Ramos (cell line): ENCODE measurements around the gene MTR.

Experiments used
- in situ Hi-C: fragments of 300-500 bp; cut with MboI; formaldehyde crosslinking; loops from one replicate; pipeline ENCODE4 v1.14.3; 2022; ENCODE audit warnings: low sequenced_read_pairs; ENCODE audit not compliant: unreplicated experiment

MTR gene

DNA sequence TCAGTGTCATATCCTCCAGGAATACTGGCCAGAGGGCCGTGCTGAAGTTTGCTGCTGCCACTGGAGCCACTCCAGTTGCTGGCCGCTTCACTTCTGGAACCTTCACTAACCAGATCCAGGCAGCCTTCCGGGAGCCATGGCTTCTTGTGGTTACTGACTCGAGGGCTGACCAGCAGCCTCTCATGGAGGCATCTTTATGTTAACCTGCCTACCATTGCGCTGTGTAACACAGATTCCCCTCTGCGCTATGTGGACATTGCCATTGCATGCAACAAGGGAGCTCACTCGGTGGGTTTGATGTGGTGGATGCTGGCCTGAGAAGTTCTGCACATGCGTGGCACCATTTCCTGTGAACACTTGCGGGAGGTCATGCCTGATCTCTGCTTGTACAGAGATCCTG lies 24.8 kb downstream of the MTR start:
- in situ Hi-C loops: no loop called here

DNA sequence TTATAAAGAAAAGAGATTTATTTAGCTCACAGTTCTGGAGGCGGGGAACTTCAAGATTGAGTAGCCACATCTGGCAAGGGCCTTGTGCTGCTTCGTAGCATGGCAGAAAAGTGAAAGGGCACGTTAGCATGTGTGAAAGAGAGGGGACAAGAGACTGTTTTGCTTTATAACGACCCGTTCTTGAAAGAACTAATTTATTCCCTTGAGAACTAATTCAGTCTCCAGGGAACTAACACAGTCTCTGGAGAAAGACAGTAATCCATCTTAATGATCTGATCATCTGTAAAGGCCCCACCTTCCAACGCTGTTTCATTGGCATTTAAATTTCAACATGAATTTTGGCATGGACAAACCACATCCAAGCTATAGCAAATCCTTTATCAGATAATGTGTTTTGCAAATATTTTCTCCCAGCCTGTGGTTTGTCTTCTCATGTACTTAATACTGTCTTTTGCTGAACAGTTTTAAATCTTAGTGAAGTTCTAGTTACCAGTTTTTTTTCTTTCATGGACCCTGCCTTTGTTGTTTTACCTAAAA lies 26.1 kb downstream of the MTR start:
- in situ Hi-C loops: no loop called here

DNA sequence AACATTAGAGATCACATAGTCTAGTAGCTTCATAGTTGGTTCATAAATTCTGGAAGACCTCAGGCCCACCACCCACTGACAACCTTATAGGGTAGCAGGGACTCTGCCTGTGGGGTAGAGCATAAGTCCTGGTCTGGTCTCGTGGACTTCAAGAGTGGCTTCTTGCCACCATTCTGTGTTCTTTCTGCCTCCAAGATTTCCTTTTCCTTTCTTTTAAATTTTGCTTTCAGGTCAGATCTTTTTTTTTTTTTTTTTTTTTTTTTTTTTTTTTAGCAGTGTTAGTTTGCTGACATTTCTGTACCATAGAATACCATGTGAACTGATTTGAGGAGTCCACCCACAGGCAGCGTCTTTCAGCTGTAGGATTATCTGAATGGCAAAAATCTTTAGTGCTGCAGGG lies 28.5 kb downstream of the MTR start:
- in situ Hi-C loops: no loop called here

DNA sequence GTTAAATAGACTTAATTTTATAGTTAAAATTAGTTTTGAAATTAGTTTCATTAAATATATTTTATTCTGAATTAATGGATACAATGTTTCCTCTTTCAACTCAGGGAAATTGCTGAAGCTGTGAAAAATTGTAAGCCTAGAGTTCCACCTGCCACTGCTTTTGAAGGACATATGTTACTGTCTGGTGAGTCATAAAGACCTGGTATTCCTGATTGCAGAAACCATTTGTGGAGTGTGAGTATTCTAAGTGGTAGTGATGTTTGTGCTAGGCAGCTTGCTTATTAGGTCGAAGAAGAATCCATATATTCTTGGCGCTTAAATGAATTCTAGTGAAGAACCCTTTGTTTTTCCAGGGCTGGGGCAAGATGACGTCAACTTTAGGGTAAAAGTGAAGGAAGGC lies 34.0 kb downstream of the MTR start:
- in situ Hi-C loops: no loop called here

DNA sequence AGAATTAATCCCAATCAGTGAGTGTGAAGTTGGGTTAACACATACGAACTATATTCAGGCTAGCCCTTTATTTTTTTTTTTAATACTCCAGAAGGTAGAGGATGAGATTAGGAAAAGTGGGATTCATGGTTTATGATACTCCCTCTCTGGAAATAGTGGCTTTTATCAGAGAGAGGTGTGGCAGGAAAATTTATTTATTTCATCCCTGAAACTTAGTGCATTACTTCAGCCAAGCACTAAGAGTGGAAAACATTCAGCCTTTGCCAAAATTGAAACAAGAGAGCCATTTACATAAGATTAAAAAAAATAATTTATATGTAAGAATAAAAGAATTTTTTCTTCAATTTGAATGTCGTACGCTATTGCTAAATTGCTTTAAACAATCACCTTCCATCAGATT lies 35.0 kb downstream of the MTR start:
- in situ Hi-C loops: no loop called here

DNA sequence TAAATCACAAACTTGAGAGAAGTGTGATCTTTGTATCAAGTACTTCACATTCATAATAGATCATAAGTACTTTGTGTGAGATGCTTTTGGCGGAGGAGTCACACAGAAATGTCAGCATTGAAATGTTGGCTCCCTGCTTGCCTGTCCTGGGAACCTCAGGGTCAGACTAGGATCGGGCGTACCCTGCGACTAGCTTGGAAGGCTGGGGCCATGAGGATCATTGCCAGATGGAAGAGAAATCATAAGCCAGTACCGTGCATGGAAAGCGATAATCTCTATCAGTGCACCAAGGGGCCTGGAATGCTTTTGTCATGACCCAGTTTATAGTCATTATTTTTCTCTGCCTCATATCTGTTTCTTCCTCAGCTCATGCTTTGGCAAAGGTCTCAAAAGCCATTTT lies 35.5 kb downstream of the MTR start:
- in situ Hi-C loops: no loop called here

DNA sequence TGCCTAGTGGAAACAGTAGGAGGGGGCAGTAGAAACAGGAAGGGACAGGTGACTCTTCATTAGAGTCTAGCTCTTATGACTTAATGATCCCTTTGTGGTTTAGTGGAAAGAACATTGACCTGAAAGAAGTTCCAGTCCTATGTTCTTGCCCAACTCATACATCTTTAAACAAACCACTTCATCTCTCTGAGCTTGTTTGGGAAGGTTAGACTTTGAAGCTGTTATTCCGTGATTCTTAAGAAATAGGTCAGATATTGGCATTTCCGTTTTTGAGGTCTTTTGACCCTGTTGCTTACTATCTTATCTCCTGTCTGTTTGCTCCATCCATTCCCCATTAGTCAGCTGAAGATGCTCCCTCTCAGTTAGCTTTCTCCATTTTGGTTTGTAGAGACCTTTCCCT lies 38.5 kb downstream of the MTR start:
- in situ Hi-C loops: no loop called here

DNA sequence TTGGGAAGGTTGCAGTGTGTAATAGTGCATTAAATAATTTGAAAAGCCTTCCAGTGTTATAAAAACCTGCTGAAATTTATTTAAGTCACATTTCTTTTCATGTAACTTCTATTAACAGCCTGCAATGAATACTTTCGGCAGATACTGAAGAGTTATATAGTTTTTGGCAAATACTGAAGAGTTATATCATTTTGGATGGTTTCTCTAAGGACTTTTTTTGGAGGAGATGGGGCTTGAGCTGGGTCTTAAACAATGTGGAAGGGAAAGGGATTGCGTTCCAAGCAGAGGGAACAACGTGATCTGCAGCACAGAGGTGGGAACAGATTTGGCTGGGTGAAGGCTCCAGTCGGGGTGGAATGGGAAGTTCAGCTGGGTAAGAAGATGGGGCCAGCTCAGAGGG lies 39.8 kb downstream of the MTR start:
- in situ Hi-C loops: no loop called here

DNA sequence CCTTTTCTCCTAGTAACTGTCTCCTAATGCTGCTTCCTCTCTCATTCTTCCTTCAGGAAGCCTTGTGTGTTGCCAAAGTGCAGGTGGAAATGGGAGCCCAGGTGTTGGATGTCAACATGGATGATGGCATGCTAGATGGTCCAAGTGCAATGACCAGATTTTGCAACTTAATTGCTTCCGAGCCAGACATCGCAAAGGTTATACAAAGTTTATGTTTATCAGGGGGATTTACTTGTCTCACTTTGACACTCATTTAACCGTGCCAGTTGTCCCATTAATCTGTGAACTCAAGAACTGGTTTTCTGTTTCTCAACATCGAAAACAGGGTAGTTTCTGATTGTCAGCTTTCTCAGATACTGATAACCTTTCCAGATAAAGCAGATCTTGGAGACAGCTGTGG lies 40.4 kb downstream of the MTR start:
- in situ Hi-C loops: no loop called here

DNA sequence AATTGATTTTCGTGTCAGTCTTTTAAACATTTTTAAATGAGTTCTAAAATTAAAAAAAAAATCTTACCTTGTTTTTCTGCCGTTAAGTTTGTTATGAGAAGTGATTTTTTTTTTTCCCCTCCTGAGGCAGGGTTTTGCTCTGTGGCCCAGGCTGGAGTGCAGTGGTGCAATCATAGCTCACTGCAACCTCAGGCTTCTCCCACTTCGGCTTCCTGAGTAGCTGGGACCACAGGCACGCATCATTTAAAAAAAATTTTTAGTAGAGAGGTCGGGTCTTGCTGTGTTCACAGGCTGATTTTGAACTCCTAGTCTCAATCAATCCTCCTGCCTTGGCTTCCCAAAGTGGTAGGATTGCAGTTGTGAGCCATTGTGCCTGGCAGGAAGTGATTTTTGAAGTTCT lies 41.1 kb downstream of the MTR start:
- in situ Hi-C loops: no loop called here

DNA sequence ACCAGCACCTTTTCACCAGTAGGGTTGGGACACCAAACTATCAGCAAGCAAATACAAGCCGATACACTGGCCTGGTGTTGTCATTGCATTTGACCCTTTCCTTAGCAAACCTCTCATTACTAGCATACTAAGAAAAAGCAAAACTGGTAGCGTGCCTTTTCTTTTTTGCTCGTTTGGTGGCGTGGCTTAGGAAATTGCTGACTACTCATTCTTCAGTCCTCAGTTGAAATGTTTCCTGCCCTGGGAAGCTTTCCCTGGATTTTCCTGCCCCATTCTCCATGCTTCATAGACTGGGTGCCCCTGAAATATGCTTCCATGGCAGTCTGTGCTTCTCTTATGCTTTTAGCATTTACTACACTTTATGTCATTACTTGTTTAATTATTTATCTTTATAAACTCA lies 42.0 kb downstream of the MTR start:
- in situ Hi-C loops: no loop called here

DNA sequence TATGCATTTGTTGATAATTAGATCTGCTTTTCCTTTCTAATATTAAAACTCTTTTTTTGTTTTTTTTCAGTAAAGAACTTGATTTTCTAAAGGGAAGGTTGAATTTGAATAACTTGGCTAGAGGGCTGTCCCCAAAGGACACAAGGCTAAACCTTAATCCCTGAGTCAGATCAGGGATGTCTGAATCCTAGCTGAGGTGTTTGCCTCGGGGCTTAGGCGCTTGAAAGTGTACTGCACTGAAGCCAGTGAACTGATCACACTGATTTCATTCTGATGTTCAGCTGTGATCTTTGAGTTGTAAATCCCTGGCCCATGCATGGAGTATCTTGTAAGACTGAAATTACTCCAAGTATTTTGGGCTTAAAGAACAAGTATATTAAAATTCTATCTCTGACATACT lies 42.8 kb downstream of the MTR start:
- in situ Hi-C loops: no loop called here

DNA sequence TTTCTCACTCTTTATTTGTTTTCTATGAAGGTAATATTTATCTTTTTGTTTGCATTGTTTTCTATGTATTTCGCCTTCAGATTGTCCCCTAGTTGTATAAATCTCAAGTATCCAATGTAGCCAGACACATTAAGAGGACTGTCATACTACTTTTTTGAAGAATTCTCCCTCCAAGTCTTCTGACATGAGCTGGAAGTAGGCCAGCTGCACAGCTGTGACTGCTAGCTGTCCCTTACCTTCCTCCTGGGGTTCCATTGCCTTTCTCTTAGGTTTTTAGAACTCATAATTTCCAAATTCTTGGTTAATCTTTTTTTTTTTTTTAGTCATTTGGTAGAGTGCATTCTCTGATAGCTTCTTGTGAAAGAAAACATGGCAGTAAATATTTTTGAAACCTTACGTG lies 46.2 kb downstream of the MTR start:
- in situ Hi-C loops: no loop called here

DNA sequence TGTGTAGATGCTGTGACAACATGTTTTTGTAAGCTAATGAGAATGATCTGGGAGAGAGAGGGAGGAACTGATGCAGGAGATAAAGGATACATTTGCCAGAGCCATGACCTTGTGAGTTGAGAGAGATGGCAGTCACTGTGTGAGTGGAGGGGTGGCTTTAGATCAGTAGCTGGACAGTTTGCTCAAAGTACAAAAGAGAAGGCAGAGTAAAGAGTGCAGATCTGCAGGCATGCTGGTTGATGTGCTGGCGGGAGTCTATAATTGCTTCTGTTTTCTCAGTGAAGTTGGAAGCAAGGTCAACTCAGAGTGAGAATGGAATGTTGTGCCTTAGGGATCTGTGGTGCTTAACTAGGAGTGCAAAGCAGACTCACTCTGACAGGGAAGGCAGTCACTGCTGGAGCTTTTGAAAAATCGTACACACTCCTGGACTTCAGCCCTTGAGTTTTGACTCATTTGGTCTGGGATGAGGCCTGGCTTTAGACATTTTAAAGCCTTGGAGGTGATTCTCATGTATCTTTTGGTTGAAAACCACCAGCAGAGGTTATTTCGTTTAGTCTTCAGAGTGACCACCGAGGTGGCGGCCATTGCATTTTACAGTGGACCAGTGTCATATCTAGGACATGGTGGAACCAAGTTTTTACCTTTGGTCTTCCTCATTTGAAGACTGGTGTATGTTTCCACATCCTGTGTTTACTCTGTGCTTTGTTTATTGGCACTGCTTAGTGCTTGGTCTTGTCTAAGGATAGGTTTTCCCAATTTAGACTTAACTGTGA lies 49.6 kb downstream of the MTR start:
- in situ Hi-C loops: no loop called here

DNA sequence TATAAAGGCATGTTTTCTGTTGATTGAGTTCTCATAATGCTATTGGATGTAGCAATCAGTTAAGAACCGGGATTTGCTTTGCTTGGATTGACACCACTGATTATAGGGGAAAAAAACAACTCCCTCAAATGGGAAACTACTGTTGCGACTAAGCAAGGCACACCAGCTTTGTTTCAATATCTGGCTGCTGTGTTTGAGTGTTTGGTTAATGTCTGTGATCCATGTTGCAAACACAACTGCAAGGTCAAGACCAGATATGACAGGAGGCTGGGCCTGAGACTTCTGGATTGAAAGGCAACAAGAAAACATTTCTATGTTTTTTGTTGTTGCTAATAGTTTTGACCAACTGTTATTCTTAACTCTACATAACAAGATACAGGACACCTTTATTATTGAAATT lies 50.7 kb downstream of the MTR start:
- in situ Hi-C loops: no loop called here

DNA sequence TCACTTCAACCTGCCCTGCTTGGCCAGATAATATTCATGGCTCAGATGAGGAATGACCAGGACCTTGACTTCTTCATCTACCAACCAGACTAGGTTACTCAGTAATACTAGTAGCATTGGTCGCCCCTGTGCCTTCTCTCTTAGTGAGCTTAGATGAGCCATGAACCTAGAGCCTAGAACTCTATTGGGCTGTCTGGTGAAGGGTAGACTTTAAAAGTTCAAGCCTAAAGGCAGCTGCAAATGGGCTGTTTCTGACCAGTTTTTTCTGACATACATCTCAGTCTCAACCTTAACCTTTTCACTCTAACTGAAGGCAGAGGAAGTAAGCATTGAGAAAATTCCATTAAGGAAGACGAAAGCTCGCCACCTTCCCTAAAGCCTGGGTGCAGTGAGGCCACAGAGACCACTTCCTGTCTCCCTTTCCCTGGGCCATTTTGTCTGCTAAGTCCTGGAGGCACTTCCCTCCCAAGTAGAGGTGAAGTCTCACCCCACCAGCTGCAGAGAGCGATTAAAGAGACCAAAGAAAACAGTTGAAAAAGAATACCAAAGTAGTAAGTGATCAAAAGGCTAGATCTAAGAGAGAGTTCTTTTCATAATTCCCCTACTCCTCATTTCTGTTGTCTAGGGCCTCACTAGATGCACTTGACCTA lies 53.3 kb downstream of the MTR start:
- in situ Hi-C loops: no loop called here

DNA sequence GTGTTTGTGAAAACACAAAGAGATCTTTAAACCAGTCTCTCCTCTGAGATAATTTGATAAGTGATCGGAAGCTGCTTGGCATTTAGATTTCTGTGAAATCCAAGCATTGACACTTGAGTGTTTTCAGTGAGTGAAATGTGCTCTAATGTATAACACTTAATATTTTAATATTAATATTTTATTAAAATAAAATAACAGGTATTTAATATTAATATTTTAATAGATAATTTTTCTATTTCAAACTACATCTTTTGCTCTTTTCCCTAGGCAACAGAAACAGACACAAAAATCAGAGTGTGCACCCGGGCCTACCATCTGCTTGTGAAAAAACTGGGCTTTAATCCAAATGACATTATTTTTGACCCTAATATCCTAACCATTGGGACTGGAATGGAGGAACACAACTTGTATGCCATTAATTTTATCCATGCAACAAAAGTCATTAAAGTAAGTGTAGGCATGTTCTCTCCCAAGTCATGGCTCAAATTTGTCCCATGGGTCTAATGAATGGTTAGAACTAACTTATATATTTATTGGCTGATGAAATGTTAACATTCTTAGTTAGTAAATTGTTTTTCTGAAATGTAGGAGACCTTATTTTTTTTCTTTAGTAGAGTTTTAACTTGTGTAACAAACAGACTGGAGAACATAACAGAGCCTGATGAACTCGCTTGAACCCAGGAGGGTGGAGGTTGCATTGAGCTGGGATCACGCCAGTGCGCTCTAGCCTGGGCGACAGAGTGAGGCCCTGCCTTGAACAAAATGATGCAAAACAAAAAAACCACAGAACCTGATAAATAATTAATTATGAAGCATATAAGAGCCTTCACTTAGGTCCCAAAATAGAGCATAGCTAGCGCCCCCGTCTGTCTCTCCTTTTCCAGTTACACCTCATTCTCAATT lies 55.2 kb downstream of the MTR start:
- in situ Hi-C loops: no loop called here

DNA sequence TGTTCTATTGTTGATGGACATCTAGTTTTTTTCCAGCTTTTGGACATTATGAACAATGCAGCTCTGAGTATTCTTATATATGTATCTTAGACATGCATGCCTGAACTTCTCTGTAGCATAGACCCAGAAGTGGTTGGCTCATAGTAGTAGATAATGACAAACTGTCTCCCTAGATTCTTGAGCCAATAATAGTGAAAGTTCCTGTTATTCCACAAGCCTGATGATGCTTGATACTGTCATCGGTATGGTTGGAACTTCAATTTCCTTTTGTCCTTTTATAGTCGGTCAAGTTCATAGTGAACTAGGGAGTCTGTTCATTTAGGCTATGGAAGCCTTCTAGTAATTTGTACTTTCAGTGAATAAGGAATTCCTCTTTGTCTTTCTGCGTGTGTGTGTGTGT lies 56.8 kb downstream of the MTR start:
- in situ Hi-C loops: no loop called here

DNA sequence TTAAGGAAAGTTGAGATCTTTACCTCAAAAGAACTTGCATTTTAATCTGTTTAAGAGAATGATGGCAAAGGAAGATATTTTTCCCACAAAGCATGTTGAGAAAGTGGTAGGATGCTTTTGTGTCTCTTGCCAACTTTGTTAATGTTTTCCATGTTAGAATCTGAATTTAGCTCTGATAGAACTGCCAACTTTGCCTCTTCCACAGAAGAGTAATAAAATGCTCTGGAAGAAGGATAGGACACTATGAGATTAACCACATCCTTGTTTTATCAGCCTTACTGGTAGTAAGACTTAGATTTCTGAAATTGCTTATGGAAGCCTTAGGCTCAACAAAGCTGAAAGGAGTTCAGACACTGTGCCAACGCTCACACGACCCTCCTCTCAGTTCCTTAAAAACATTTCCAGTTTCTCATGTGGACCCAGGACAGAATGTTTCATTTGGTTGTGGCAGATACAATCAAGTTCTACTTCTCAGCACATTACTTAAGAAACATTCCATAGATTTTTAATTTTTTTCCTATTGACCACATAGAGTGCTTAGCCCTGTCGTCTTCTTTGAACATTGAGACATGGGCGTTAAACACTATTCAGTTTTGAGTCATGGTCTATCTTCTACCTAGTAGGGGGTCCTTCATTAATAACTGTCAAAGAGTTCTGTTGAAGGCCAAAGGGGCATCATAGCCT lies 59.0 kb downstream of the MTR start:
- in situ Hi-C loops: no loop called here

DNA sequence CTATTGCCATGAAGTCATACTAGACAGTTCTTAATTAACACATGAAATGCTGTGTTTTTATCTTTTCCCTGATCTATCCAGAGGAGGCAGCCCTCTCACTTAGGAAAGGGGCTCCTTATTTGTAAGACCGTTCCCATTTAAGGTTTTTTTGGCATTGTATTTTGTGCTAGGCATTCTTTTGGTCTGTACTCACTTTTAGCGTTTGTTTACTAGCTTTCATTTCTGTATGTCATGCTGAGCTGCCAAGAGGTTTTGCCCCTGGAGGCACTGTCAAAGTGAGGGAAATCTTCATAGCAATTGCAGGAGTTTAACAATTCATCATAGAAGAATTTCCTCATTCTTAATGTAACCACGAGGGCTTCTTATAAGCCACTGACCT lies 59.5 kb downstream of the MTR start:
- in situ Hi-C loops: no loop called here
